Spleen (tissue), 11 donors: ENCODE data around the gene ZNF507. TPM values are rescaled to one million over a fixed set of nuclear protein-coding genes. Genes with fewer than 3 reads are reported as not detected.
"Not testable (repeated sequence)": the region's sequence is repeated elsewhere in the genome, so short reads cannot be mapped to it uniquely, and the experiment has no call there.

Source experiments
- DNase-seq: peaks from one replicate; pipeline ENCODE4 v3.0.0-alpha.2; 2020
- H3K27ac ChIP-seq, 8 donors: fragments of 200-600 bp; sonication (generic) in 7 of 8; 1 replicate in 4 of 8; 2 replicates in 4 of 8; pipeline versions ENCODE4 v1.5.0 to v1.8.0; 2016 to 2021; ENCODE audit warnings: inconsistent platforms in 4 of 8, mild to moderate bottlenecking in 4 of 8, moderate library complexity in 1 of 8
- H3K27me3 ChIP-seq, 7 donors: fragments of 200-600 bp; sonication (generic) in 6 of 7; replicated peaks in 1 of 7; 1 replicate in 4 of 7; 2 replicates in 3 of 7; pipeline versions ENCODE4 v1.5.0 to v1.8.0; 2016 to 2021; ENCODE audit warnings: inconsistent platforms in 3 of 7, mild to moderate bottlenecking in 1 of 7
- H3K36me3 ChIP-seq, 6 donors: fragments of 200-600 bp; sonication (generic) in 5 of 6; 1 replicate in 4 of 6; 2 replicates in 2 of 6; pipeline versions ENCODE4 v1.5.0 to v1.8.0; 2016 to 2021; ENCODE audit warnings: inconsistent platforms in 2 of 6
- H3K4me1 ChIP-seq, 6 donors: fragments of 200-600 bp; sonication (generic) in 5 of 6; 1 replicate in 3 of 6; 2 replicates in 3 of 6; pipeline versions ENCODE4 v1.5.0 to v1.8.0; 2016 to 2021; ENCODE audit warnings: inconsistent platforms in 3 of 6
- H3K4me3 ChIP-seq, 8 donors: fragments of 200-600 bp; sonication (generic) in 7 of 8; 1 replicate in 4 of 8; 2 replicates in 4 of 8; pipeline versions ENCODE4 v1.5.0 to v1.8.0; 2016 to 2021; ENCODE audit warnings: inconsistent platforms in 4 of 8, mild to moderate bottlenecking in 4 of 8, moderate library complexity in 2 of 8
- H3K9me3 ChIP-seq, 8 donors: fragments of 200-600 bp; sonication (generic) in 7 of 8; 1 replicate in 4 of 8; 2 replicates in 4 of 8; pipeline versions ENCODE4 v1.5.0 to v1.8.0; 2016 to 2021; ENCODE audit warnings: inconsistent platforms in 4 of 8
- POLR2A ChIP-seq, 3 donors: fragments of 450-650 bp; IDR thresholded peaks; one replicate each; pipeline ENCODE4 v1.5.1; 2017; ENCODE audit warnings: antibody characterized with exemption in 3 of 3, mild to moderate bottlenecking in 1 of 3
- POLR2AphosphoS5 ChIP-seq, 3 donors: sonication (generic); formaldehyde crosslinking; IDR thresholded peaks; one replicate each; pipeline ENCODE4 v1.5.1; 2017; ENCODE audit warnings: antibody characterized with exemption in 3 of 3
- WGBS, 5 donors: extraction: QIAGEN DNeasy Blood & Tissue Kit in 3 of 5; methylation state at CpG; one replicate each; pipeline versions ENCODE4 v1.1.5 to v1.1.7; 2013 to 2018; 5-methylcytosine and 5-hydroxymethylcytosine counted together
- intact Hi-C: fragments of 100-400 bp; cut with DNase I; formaldehyde crosslinking; loops from one replicate; pipeline ENCODE4 v1.15.0; 2023; ENCODE audit warnings: low total_unique reads
- polyA plus RNA-seq, 3 donors: library from polyadenylated mRNA; stranded (reverse); fragments of 200-250 nt; gene quantifications; one replicate each; pipeline ENCODE4 v1.2.1, GENCODE V29; 2013
- total RNA-seq, 7 donors: library from RNA; depleted of rRNA in 3 of 7; stranded (reverse); fragments of >200 nt in 3 of 7; fragmentation: NEBNext Ultra II Directional in 4 of 7; extraction: Animal tissue kit (Norgen Biotek cat#: 25700) in 4 of 7; gene quantifications; one replicate each; pipeline versions ENCODE4 v1.1.0 to v1.2.1, GENCODE V29; 2016 to 2021
- TF ChIP-seq, protein P1 (sequence below), 11 experiments: fragments of 200-600 bp in 7 of 11; fragments of 450-650 bp in 4 of 11; sonication (generic) in 4 of 11; IDR thresholded peaks in 8 of 11; conservative IDR thresholded peaks in 3 of 11; 1 replicate in 7 of 11; 2 replicates in 4 of 11; pipeline versions ENCODE4 v1.4.0 to v1.8.0; 2016 to 2021; ENCODE audit warnings: antibody characterized with exemption in 11 of 11, inconsistent platforms in 4 of 11, mild to moderate bottlenecking in 1 of 11
- donor health status: healthy with polysubstance abuse.
- donor health status: DM: no; HTN: no; CAD: no; lungs with moderate emphysema.
- donor health status: DM: no; HTN: no; CAD: no.
- donor health status: Bipolar disorder and iron deficiency.
- donor health status: healthy.
- donor health status: DM: no; HTN: no; CAD: no.
- donor health status: DM: yes; HTN: yes; CAD: no.

The ZNF507 gene
- total and polyA plus RNA-seq, 10 donors: 3.6 to 31.4 (median 23.7) TPM

DNA sequence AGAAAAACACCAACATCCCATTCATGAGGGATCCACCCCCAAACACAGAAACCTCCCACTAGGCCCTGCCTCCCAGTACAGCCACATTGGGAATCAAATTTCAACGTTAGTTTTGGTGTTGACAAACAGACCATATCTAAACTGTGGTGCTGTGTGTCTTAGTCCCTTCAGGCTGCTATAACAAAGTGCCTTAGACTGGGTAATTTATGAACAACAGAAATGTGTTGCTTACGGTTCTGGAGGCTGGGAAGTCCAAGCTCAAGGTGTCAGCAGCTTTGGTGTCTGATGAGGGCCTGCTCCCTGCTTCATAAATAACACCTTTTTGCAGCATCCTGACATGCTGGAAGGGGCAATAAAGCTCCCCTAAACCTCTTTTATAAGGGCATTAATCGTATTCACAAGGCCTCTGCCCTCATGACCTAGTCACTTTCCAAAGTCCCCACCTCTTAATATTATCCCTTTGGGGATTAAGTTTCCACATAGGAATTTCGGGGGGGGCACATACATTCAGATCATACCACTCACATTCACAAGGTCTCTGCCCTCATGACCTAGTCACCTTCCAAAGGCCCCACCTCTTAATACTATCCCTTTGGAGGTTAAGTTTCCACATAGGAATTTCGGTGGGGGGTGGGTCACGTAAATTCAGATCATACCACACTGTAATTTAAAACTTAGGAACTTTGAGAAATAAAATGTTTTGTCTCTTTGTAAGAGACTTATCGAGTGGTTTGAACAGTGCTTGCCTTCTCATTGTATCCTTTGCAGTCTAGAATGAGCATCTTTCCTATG, 27.5 kb downstream of the ZNF507 start:
- TF ChIP-seq, protein P1, sequence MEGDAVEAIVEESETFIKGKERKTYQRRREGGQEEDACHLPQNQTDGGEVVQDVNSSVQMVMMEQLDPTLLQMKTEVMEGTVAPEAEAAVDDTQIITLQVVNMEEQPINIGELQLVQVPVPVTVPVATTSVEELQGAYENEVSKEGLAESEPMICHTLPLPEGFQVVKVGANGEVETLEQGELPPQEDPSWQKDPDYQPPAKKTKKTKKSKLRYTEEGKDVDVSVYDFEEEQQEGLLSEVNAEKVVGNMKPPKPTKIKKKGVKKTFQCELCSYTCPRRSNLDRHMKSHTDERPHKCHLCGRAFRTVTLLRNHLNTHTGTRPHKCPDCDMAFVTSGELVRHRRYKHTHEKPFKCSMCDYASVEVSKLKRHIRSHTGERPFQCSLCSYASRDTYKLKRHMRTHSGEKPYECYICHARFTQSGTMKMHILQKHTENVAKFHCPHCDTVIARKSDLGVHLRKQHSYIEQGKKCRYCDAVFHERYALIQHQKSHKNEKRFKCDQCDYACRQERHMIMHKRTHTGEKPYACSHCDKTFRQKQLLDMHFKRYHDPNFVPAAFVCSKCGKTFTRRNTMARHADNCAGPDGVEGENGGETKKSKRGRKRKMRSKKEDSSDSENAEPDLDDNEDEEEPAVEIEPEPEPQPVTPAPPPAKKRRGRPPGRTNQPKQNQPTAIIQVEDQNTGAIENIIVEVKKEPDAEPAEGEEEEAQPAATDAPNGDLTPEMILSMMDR (IDR thresholded peaks at IDR 0.05 in 8 of 11, conservative IDR thresholded peaks at IDR 0.05 in 3 of 11): no peak
- TF ChIP-seq POLR2AphosphoS5 (IDR thresholded peaks at IDR 0.05) (no peak), POLR2A (IDR thresholded peaks at IDR 0.05) (no peak)
- intact Hi-C loops: no loop called here
- H3K27ac ChIP-seq: no peak overlapping the region

DNA sequence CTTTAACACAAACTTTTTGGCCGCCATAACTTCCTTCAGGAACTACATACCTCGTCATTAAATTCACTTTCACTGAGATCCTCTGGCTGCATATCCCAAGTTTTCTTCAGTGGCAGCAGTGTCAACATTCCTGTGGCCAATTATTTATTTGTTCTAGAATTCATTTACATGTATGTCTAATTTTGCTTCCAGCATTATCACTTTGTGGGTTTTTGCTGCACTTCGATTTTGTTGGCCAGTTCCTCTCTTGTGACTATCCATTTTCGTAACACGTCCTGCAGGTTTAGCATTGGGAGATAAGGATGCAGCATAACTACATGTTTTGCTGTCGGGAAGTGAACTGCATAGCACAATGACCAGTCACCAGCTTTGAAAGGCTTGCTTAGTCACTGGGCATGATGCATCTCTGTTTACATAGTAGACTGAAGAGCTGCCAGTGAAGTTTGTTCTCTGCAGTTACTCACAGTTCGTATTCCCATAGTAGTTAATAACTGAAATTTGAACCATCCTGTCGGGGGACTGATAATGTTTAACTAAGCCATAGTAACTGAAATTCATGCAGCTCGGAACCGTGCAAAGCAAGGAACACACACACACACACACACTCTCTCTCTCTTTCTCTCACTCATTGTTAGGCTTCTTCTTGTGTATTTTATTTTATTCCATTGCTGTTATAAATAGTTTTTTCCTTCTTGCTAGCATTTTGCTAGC, 28.3 kb downstream of the ZNF507 start:
- H3K9me3 ChIP-seq: peaks cover 0 to 6% (median 0%) of the 10 kb centered on the region in 8 donors
- H3K27ac ChIP-seq: no peak overlapping the region
- no peak overlapping the region for H3K4me3 ChIP-seq
- TF ChIP-seq, protein P1 (IDR thresholded peaks at IDR 0.05 in 8 of 11, conservative IDR thresholded peaks at IDR 0.05 in 3 of 11): no peak
- TF ChIP-seq POLR2A (IDR thresholded peaks at IDR 0.05) (no peak), POLR2AphosphoS5 (IDR thresholded peaks at IDR 0.05) (no peak)
- H3K4me1 ChIP-seq: peaks cover 0 to 2% (median 0%) of the 10 kb centered on the region in 6 donors
- intact Hi-C loops: no loop called here
- DNase-seq: no peak
- H3K27me3 ChIP-seq: no peaks in the 10 kb centered on the region
- H3K36me3 ChIP-seq: peaks cover 0 to 97% (median 57%) of the 10 kb centered on the region in 6 donors
- 86 to 89% (median 88%) methylated on average over 10 of the region's 10 CpGs for WGBS, 5 donors

More for the DNA sequence above, 27.5 kb downstream of the ZNF507 start:
- 89 to 97% (median 93%) methylated on average over 7 of the region's 7 CpGs for WGBS, 5 donors
- Histone ChIP-seq H3K4me1 (peaks cover 0 to 10% (median 0%) of the 10 kb centered on the region in 6 donors), H3K27me3 (no peaks in the 10 kb centered on the region), H3K36me3 (peaks cover 0 to 97% (median 59%) of the 10 kb centered on the region in 6 donors), H3K9me3 (peaks cover 0 to 6% (median 0%) of the 10 kb centered on the region in 8 donors), H3K4me3 (no peak overlapping the region)
- no peak for DNase-seq

GRCh38 chr19:32374362-32374761, 29.0 kb downstream of the ZNF507 start:
- H3K27ac ChIP-seq, H3K9me3 ChIP-seq, H3K4me1 ChIP-seq, DNase-seq, H3K27me3 ChIP-seq, H3K4me3 ChIP-seq, intact Hi-C loops: not testable (repeated sequence)
- peaks cover 0 to 97% (median 58%) of the 10 kb centered on the region in 6 donors for H3K36me3 ChIP-seq
- 94 to 100% (median 97%) methylated on average over 3 of the region's 3 CpGs for WGBS, 5 donors

- TF ChIP-seq, protein P1 (IDR thresholded peaks at IDR 0.05 in 8 of 11, conservative IDR thresholded peaks at IDR 0.05 in 3 of 11): peak in 5 of 11 experiments; percentile 18 to 47 (median 31)
- H3K27ac ChIP-seq, intact Hi-C loops, DNase-seq, H3K4me1 ChIP-seq, H3K9me3 ChIP-seq, H3K4me3 ChIP-seq, H3K27me3 ChIP-seq: not testable (repeated sequence)
- 92 to 98% (median 96%) methylated on average over 9 of the region's 9 CpGs for WGBS, 5 donors
- H3K36me3 ChIP-seq: peaks cover 0 to 97% (median 62%) of the 10 kb centered on the region in 6 donors
Measured at GRCh38 chr19:32377088-32377487, 31.7 kb downstream of the ZNF507 start.
